ENCODE measurements around the gene CRY2.

Gene CRY2

DNA sequence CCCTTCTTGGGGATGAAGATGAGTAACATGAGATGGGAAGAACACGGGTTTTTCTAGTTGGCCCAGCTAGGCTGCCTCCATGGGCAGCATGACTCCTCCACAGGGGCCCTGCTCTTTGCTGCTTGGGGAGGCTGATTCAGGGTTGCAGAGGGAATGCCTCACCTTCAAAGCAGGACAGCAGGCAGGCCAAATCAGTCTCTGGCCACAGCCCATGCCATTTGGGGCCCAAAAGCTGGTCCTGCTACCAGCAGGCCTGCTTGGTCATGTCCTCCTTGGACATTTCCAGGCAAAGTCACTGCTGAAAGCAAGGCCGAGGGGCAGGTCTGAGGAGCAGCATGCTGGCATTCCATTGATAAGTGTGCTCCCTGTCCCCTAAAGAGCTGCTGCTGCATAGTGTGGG lies 24.4 kb downstream of the CRY2 start:
- H3K27me3 ChIP-seq (ENCODE audit: control insufficient read depth, insufficient read depth, low read length): no peaks in the 10 kb centered on the region
- no peak overlapping the region for H3K9ac ChIP-seq (ENCODE audit: low read depth, low read length)
- no peak overlapping the region for H3K4me2 ChIP-seq (ENCODE audit: low read length)
- peaks cover 35% of the 10 kb centered on the region for H3K36me3 ChIP-seq (ENCODE audit: insufficient read depth, low read length)
- H3K4me3 ChIP-seq (ENCODE audit: low read length): no peak overlapping the region
- no peaks in the 10 kb centered on the region for H3K9me3 ChIP-seq (replicated peaks; ENCODE audit: low read length)
- peaks cover 11% of the 10 kb centered on the region for H3K4me1 ChIP-seq (ENCODE audit: control insufficient read depth, insufficient read depth, low read length)

GRCh38 chr11:45872651-45873356 lies 25.5 kb downstream of the CRY2 start:
- H3K27me3 ChIP-seq (ENCODE audit: control insufficient read depth, insufficient read depth, low read length): no peaks in the 10 kb centered on the region
- no peak overlapping the region for H3K4me2 ChIP-seq (ENCODE audit: low read length)
- peaks cover 35% of the 10 kb centered on the region for H3K36me3 ChIP-seq (ENCODE audit: insufficient read depth, low read length)

DNA sequence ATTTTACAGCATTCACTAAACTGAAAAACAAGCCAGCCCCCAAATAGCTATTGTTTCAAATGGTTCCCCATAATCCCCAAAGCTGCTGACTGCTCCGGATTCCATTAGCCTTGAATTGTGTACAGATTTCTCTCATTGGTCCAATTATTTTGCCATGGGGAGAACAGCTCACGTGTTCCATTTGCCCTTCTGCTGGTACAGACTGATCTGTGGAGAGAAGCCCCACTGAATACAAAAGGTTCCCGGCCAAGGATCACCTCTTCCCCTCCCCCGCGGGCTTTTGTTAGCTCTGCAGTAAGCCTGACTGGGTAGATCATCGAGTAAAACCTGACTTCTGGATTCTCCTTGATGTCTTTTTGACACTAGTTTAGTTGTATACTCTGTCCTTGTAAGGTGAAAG lies 29.1 kb downstream of the CRY2 start:
- Histone ChIP-seq H3K4me2 (ENCODE audit: low read length) (no peak overlapping the region), H3K27me3 (ENCODE audit: control insufficient read depth, insufficient read depth, low read length) (no peaks in the 10 kb centered on the region), H3K4me3 (ENCODE audit: low read length) (no peak overlapping the region), H3K36me3 (ENCODE audit: insufficient read depth, low read length) (peaks cover 13% of the 10 kb centered on the region), H3K4me1 (ENCODE audit: control insufficient read depth, insufficient read depth, low read length) (peaks cover 19% of the 10 kb centered on the region), H3K9me3 (replicated peaks; ENCODE audit: low read length) (no peaks in the 10 kb centered on the region), H3K9ac (ENCODE audit: low read depth, low read length) (no peak overlapping the region)

More at GRCh38 chr11:45872651-45873356, 25.5 kb downstream of the CRY2 start:
- H3K4me1 ChIP-seq (ENCODE audit: control insufficient read depth, insufficient read depth, low read length): peaks cover 11% of the 10 kb centered on the region
- H3K9ac ChIP-seq (ENCODE audit: low read depth, low read length): no peak overlapping the region
- H3K4me3 ChIP-seq (ENCODE audit: low read length): no peak overlapping the region
- H3K9me3 ChIP-seq (replicated peaks; ENCODE audit: low read length): no peaks in the 10 kb centered on the region

DNA sequence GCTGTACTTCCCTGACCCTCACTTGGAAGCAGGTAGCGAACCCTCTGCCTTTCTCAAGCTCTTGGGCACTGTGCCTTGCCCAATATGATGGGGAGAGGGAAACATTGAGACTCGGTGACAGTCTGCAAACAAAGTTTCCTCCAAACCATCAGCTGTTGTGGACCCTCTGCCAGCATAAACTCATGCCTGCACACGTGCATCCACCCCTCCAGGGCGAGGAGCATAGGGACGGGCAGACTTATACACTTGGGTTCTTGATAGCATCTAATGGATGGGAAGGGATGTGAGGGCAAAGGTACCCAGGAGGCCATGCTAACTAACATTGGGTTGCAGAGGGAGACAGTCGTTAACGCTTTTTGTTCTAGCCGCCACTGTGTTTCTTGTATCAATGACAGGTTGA lies 29.9 kb downstream of the CRY2 start:
- H3K4me3 ChIP-seq (ENCODE audit: low read length): no peak overlapping the region

GRCh38 chr11:45877845-45878244 lies 30.6 kb downstream of the CRY2 start:
- H3K4me2 ChIP-seq (ENCODE audit: low read length): no peak overlapping the region

More for the DNA sequence above, 29.9 kb downstream of the CRY2 start:
- H3K36me3 ChIP-seq (ENCODE audit: insufficient read depth, low read length): peaks cover 13% of the 10 kb centered on the region
- no peaks in the 10 kb centered on the region for H3K27me3 ChIP-seq (ENCODE audit: control insufficient read depth, insufficient read depth, low read length)
- peaks cover 19% of the 10 kb centered on the region for H3K4me1 ChIP-seq (ENCODE audit: control insufficient read depth, insufficient read depth, low read length)
- H3K4me2 ChIP-seq (ENCODE audit: low read length): no peak overlapping the region
- H3K9me3 ChIP-seq (replicated peaks; ENCODE audit: low read length): no peaks in the 10 kb centered on the region
- H3K9ac ChIP-seq (ENCODE audit: low read depth, low read length): no peak overlapping the region

DNA sequence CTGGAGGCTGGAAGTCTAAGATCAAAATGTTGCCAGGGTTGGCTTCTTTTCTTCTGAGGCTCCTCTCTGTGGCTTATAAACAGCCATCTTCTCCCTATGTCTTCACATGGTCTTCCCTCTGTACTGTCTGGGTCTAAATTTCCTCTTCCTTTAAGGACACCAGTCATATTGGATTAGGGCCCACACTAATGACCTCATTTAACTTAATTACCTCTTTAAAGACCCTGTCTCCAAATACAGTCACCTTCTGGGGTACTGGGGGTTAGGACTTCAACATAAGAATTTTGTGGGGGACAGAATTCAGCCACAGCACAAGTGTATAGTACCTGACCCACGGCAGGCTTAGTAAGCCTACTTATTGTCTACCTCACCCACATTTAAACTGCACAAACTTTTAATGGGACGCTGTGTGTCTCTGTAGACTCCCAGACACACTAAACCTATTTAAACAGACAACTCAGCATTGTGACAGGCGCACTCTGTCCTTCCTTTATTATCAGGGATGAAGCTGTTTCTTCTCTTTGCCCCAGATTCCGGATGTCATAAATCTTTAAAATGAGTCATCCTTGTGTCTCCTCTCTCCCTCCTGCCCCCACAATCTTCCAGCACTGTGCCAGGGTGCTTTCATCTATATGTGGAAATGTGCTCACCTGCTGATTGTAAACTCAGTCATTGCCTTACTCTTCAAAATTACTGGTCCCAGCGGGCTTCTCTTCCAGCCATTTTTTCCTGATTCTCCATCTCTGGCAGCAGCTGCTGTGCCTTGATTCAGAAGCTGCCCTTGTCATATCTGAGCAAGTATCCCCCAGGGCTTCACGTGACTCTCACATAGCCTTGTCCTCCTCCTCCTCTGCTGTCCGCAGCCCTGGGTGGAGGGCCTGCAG lies 32.8 kb downstream of the CRY2 start:
- Histone ChIP-seq H3K4me3 (ENCODE audit: low read length) (no peak overlapping the region), H3K9me3 (replicated peaks; ENCODE audit: low read length) (no peaks in the 10 kb centered on the region), H3K4me1 (ENCODE audit: control insufficient read depth, insufficient read depth, low read length) (peaks cover 7% of the 10 kb centered on the region), H3K4me2 (ENCODE audit: low read length) (no peak overlapping the region), H3K27me3 (ENCODE audit: control insufficient read depth, insufficient read depth, low read length) (no peaks in the 10 kb centered on the region), H3K9ac (ENCODE audit: low read depth, low read length) (no peak overlapping the region), H3K36me3 (ENCODE audit: insufficient read depth, low read length) (peaks cover 11% of the 10 kb centered on the region)

More at GRCh38 chr11:45877845-45878244, 30.6 kb downstream of the CRY2 start:
- peaks cover 12% of the 10 kb centered on the region for H3K4me1 ChIP-seq (ENCODE audit: control insufficient read depth, insufficient read depth, low read length)
- H3K4me3 ChIP-seq (ENCODE audit: low read length): no peak overlapping the region
- peaks cover 11% of the 10 kb centered on the region for H3K36me3 ChIP-seq (ENCODE audit: insufficient read depth, low read length)
- H3K27me3 ChIP-seq (ENCODE audit: control insufficient read depth, insufficient read depth, low read length): no peaks in the 10 kb centered on the region
- H3K9ac ChIP-seq (ENCODE audit: low read depth, low read length): no peak overlapping the region
- H3K9me3 ChIP-seq (replicated peaks; ENCODE audit: low read length): no peaks in the 10 kb centered on the region

GRCh38 chr11:45880772-45881570 lies 33.7 kb downstream of the CRY2 start:
- peaks cover 11% of the 10 kb centered on the region for H3K4me1 ChIP-seq (ENCODE audit: control insufficient read depth, insufficient read depth, low read length)
- no peaks in the 10 kb centered on the region for H3K9me3 ChIP-seq (replicated peaks; ENCODE audit: low read length)
- H3K36me3 ChIP-seq (ENCODE audit: insufficient read depth, low read length): peaks cover 11% of the 10 kb centered on the region
- no peak overlapping the region for H3K9ac ChIP-seq (ENCODE audit: low read depth, low read length)
- no peak overlapping the region for H3K4me2 ChIP-seq (ENCODE audit: low read length)
- H3K27me3 ChIP-seq (ENCODE audit: control insufficient read depth, insufficient read depth, low read length): peaks cover 2% of the 10 kb centered on the region
- H3K4me3 ChIP-seq (ENCODE audit: low read length): no peak overlapping the region

DNA sequence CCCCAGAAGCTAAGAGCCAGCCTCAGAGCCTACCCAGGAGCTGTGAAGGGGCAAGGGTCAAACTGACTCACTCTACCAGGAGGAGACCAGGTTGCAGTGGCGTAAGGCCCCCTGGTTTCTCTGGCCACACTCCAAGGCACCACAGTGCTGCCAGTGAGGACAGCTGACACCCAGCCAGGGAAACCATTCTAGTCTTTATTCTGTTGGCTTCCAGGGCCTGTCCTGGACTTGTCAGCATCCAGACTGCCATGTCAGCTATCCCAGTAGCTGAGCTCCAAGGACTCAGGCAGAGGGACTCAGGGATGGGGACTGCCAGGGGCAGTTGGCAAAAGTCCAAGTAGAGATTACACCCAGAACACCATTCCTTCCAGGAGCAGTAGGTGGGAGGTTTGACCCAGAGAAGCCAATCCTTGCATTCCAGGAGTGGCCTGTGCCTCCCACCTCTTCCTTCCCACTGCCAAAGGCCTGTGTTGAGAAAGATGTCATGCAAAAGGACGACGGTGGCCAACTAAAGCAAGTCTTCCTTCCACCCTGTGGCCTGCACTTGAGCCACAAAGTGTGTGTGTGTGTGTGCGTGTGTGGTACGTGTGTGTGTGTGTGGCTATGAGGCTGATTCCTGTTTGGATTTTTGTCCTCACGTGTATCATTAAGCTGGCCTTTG lies 34.6 kb downstream of the CRY2 start:
- H3K4me2 ChIP-seq (ENCODE audit: low read length): no peak overlapping the region
- peaks cover 11% of the 10 kb centered on the region for H3K36me3 ChIP-seq (ENCODE audit: insufficient read depth, low read length)
- H3K4me3 ChIP-seq (ENCODE audit: low read length): no peak overlapping the region
- H3K9ac ChIP-seq (ENCODE audit: low read depth, low read length): no peak overlapping the region
- peaks cover 13% of the 10 kb centered on the region for H3K4me1 ChIP-seq (ENCODE audit: control insufficient read depth, insufficient read depth, low read length)
- no peaks in the 10 kb centered on the region for H3K9me3 ChIP-seq (replicated peaks; ENCODE audit: low read length)
- H3K27me3 ChIP-seq (ENCODE audit: control insufficient read depth, insufficient read depth, low read length): peaks cover 11% of the 10 kb centered on the region

DNA sequence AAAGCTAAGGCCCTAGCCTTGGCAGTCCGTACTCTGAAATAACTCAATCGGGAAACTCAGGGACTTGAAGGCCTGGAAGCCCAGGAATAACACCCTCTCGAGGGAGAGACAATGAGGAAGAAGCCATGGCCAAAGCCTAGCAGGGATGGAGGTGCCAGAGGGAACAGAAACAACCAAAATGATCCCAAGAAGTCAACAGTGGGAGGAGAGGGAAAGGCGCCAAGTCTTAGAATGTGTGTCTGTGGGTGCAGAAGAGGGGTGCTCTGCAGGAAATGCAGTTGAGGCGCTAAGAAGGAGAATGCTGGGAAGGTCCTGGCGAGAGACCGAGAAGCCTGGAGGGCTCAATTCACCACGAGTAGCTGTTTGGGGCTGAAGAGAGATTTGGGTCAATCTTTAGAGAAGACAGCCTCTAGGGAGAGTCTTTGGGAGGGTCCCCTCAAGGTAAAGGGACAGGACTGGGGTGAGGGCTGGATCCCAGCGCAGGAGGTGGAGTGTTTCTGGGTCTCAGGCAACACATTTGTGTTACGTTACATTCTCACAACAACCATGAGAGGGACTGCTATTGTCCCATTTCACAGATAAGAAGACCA lies 37.4 kb downstream of the CRY2 start:
- Histone ChIP-seq H3K9me3 (replicated peaks; ENCODE audit: low read length) (no peaks in the 10 kb centered on the region), H3K4me1 (ENCODE audit: control insufficient read depth, insufficient read depth, low read length) (peaks cover 13% of the 10 kb centered on the region), H3K27me3 (ENCODE audit: control insufficient read depth, insufficient read depth, low read length) (peaks cover 25% of the 10 kb centered on the region), H3K9ac (ENCODE audit: low read depth, low read length) (no peak overlapping the region), H3K36me3 (ENCODE audit: insufficient read depth, low read length) (peaks cover 11% of the 10 kb centered on the region), H3K4me2 (ENCODE audit: low read length) (peak overlapping the region; percentile 79), H3K4me3 (ENCODE audit: low read length) (no peak overlapping the region)

DNA sequence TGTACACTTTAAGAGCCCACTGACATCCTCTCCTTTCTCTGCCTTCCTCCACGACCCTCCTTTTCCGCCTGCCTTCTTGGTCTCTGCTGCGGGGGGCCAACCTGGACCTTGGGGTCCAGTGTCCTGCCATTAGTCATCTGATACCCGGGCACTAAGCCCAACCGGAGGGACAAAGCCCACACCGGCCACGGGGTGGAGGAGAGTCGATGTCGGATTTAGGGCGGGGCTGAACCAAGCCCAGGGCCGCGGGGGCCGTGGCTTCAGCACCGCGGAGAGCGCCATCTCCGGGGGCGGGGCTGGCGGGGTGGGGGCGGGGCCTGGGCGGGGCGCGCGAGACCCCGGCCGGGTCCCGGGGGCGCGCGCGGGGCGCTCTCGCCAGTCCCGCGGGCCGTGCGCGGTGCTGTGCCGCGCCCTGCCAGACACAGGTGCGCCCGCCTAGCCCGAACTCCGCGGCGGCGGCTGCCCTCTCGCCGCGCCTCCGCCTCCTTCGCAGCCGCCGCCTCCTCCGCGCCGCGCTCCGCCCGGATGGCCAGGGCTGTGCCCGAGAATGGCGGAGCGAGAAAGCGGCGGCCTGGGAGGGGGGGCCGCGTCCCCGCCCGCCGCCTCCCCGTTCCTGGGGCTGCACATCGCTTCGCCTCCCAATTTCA lies 38.1 kb downstream of the CRY2 start, which contains the start of gene MAPK8IP1:
MAPK8IP1 (plus strand) TSS at position 378 of the 647 bp plus-strand sequence; CDS start at position 548, 170 bp downstream.
- H3K4me1 ChIP-seq (ENCODE audit: control insufficient read depth, insufficient read depth, low read length): peaks cover 7% of the 10 kb centered on the region
- peak within 1 kb of the TSS; percentile 79 for H3K4me2 ChIP-seq (ENCODE audit: low read length)
- H3K27me3 ChIP-seq (ENCODE audit: control insufficient read depth, insufficient read depth, low read length): peaks cover 27% of the 10 kb centered on the region
- H3K9me3 ChIP-seq (replicated peaks; ENCODE audit: low read length): no peaks in the 10 kb centered on the region
- no peak within 1 kb of the TSS for H3K9ac ChIP-seq (ENCODE audit: low read depth, low read length)
- H3K4me3 ChIP-seq (ENCODE audit: low read length): peak within 1 kb of the TSS; percentile 64
- H3K36me3 ChIP-seq (ENCODE audit: insufficient read depth, low read length): peaks cover 11% of the 10 kb centered on the region
